Measurements from ENCODE around the gene MSH5.

MSH5 gene

DNA sequence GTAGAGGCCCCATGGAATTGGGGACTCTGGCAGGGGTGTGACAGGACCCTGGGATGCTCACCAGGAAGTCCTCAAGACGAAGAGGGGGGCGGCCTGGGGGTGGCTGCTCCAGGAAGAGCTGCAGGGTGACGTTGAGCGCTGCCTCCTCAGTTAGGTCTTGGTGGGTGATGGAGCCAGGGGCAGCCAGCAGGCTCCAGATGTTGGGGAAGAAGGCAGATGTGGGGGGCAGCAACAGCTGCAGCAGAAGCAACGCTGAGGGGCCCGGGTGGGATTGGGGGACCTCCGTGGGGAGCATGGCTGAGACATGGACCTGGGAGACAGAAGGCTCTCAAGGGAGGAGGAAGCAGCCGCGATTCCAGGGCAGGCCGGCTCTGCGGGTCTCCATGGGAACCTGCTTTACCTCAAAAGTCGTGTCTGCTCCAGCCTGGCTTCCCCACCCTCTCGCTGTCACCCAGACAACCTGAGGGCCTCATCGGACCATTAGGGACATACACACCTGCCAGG, 36.7 kb downstream of the MSH5 start:
- H3K4me3 ChIP-seq (ENCODE audit: low read depth, low read length), result no peak overlapping the region
- TF ChIP-seq CTCF (IDR thresholded peaks at IDR 0.05; ENCODE audit: low read depth, low read length), result no peak

- no peak for TF ChIP-seq CTCF (IDR thresholded peaks at IDR 0.05; ENCODE audit: low read depth, low read length)
- H3K4me3 ChIP-seq (ENCODE audit: low read depth, low read length), result no peak within 1 kb of the TSS
Observed at GRCh38 chr6:31776989-31777666, 37.3 kb downstream of the MSH5 start, which contains the start of gene VWA7. VWA7 (minus strand) TSS chr6:31777328; CDS start chr6:31776779, 549 bp downstream.

GRCh38 chr6:31777667-31778050, 37.9 kb downstream of the MSH5 start:
- H3K4me3 ChIP-seq (ENCODE audit: low read depth, low read length), result no peak overlapping the region
- no peak for TF ChIP-seq CTCF (IDR thresholded peaks at IDR 0.05; ENCODE audit: low read depth, low read length)

DNA sequence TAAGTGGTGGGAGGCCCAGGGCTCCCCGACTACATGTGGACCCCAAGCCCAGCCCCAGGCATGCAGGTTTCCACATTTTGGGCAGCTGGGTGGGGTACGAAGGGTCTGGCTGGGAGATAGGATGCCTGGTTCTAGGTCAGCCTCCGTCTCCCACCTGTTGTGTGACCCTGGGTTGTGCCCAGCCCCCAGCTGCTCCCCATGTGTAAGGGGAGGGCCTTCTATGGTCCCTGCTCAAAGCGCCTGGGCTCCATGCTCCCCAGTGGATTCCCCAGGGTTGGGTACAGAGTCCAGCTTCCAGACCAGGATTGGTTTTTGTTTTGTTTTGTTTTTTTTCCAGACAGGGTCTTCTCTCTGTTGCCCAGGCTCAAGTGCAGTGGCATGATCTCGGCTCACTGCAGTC, 38.4 kb downstream of the MSH5 start:
- H3K4me3 ChIP-seq (ENCODE audit: low read depth, low read length), result no peak overlapping the region
- TF ChIP-seq CTCF (IDR thresholded peaks at IDR 0.05; ENCODE audit: low read depth, low read length), result no peak

DNA sequence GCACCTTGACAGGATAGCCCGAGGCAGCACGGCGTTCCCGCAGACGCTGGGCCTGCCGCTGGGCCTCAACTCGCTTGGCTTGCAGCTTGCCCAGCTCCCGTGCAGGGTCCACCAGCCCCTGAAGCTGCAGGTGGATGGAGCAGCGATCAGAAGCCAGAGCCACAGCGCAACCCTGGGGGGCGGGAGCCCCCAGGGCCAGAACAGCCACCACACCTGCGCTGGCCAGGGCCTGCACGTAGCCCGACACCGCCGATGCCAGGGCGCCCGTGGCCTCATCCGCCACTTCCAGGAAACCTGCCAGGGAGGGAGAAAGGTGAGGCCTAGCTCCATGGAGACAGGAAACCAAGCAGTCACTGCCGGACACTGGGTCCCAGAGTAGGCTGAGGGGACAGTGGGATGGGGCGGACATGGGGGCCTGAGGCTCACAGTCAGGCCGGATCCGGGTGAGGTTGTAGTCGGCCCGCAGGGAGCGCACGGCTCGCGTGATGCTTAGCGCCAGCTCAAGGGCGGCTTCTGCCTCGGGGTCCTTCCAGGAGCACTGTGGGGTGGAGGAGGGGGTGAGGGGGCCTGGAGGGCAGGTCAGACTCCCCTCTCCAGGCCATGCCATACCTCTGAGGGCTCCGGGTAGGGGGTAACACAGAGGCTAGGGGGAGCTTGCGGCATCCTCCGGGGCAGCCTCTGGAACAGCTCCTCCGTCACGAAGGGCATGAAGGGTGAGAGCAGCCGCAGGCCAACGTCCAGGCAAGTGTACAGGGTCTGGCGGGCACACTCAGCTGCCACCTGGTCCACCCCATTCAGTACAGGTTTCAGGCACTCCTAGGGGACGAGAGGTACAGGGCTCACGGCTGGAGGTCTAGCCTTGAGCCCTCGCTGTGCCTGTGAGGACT, 39.4 kb downstream of the MSH5 start:
- TF ChIP-seq CTCF (IDR thresholded peaks at IDR 0.05; ENCODE audit: low read depth, low read length), result no peak

DNA sequence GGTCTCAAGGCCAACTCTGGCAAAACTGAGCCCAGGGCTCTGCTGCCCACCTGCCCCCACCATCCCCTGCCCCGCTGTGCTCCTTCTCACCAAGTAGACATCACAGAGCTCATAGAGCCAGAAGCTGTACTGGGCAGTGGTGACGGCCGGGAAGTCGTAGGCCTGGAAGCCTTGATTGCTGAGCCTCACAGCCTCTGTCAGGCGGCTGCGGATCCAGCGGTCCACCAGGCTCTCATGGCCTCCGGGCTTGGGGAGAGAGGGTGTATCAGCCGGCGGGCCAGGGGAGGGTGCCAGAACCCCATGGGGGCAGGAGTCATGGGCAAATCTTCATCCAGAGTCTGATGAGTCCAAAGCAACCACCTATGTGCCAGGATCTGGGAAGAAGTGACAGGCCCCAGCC, 40.1 kb downstream of the MSH5 start:
- no peak for TF ChIP-seq CTCF (IDR thresholded peaks at IDR 0.05; ENCODE audit: low read depth, low read length)
- no peak overlapping the region for H3K4me3 ChIP-seq (ENCODE audit: low read depth, low read length)

More for the DNA sequence above, 39.4 kb downstream of the MSH5 start:
- H3K4me3 ChIP-seq (ENCODE audit: low read depth, low read length), result no peak overlapping the region

All from WI38 (cell line).